ENCODE data around the gene OCEL1. TPM values are rescaled to one million over a fixed set of nuclear protein-coding genes. Genes with fewer than 3 reads are reported as not detected.

OCEL1 gene
- total and polyA plus RNA-seq, 2 of the 13 experiments (the other 11 are each of a cell fraction or from before 2014, with no cell fraction given): 10.6 to 17.2 TPM

DNA sequence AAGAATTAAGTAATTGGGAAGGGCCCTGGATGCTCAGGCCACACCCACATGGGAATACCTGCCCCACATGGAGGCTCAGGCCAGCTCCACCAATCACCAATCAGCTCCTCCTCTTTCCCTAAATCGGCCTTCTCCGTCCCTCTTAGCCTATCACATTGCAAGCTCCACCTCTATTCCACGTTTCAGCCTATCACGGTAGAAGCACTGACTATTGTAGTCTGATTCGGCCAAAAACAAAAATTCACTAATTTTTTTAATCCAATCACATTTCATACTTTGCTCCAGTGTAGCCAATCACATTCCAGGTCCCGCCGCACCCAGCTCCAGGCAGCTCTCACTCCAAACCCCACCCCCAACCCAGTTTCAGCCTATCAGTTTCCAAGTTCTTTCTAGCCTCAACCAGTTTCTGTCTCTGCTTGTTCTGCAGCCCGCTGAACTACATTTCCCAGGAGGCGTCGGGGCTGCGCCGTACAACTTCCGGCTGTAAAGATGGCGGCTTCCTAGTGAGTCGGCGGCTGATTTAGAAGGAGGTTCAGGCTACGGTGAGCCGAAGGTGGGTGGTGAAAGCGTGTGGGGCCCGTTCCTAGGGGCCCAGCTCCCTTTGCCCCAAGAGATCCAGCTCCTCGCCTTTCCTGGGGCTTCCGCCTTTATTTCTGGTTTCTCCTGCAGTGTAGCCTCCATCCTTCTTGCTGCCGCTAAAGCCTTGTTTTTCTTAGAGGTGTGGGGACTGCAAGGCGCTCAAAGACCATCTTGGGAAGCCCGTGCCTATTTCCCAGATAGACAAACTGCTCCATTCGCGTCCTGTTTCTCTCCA is 41.2 kb downstream of the OCEL1 start, which contains the start of gene BABAM1 (continued):
- no peak for TF ChIP-seq SNAI1 (CRISPR knock-in tag; IDR thresholded peaks at IDR 0.05; ENCODE audit: borderline replicate concordance)
- TF ChIP-seq, protein P1, sequence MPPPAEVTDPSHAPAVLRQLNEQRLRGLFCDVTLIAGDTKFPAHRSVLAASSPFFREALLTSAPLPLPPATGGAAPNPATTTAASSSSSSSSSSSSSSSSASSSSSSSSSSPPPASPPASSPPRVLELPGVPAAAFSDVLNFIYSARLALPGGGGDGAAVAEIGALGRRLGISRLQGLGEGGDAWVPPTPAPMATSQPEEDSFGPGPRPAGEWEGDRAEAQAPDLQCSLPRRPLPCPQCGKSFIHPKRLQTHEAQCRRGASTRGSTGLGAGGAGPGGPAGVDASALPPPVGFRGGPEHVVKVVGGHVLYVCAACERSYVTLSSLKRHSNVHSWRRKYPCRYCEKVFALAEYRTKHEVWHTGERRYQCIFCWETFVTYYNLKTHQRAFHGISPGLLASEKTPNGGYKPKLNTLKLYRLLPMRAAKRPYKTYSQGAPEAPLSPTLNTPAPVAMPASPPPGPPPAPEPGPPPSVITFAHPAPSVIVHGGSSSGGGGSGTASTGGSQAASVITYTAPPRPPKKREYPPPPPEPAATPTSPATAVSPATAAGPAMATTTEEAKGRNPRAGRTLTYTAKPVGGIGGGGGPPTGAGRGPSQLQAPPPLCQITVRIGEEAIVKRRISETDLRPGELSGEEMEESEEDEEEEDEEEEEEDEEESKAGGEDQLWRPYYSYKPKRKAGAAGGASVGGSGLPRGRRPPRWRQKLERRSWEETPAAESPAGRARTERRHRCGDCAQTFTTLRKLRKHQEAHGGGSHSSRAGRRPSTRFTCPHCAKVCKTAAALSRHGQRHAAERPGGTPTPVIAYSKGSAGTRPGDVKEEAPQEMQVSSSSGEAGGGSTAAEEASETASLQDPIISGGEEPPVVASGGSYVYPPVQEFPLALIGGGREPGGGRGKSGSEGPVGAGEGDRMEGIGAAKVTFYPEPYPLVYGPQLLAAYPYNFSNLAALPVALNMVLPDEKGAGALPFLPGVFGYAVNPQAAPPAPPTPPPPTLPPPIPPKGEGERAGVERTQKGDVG (CRISPR knock-in tag; IDR thresholded peaks at IDR 0.05; ENCODE audit: borderline replicate concordance): no peak
- TF ChIP-seq, protein P2, sequence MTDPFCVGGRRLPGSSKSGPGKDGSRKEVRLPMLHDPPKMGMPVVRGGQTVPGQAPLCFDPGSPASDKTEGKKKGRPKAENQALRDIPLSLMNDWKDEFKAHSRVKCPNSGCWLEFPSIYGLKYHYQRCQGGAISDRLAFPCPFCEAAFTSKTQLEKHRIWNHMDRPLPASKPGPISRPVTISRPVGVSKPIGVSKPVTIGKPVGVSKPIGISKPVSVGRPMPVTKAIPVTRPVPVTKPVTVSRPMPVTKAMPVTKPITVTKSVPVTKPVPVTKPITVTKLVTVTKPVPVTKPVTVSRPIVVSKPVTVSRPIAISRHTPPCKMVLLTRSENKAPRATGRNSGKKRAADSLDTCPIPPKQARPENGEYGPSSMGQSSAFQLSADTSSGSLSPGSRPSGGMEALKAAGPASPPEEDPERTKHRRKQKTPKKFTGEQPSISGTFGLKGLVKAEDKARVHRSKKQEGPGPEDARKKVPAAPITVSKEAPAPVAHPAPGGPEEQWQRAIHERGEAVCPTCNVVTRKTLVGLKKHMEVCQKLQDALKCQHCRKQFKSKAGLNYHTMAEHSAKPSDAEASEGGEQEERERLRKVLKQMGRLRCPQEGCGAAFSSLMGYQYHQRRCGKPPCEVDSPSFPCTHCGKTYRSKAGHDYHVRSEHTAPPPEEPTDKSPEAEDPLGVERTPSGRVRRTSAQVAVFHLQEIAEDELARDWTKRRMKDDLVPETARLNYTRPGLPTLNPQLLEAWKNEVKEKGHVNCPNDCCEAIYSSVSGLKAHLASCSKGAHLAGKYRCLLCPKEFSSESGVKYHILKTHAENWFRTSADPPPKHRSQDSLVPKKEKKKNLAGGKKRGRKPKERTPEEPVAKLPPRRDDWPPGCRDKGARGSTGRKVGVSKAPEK (CRISPR knock-in tag; IDR thresholded peaks at IDR 0.05; ENCODE audit: borderline replicate concordance): no peak
- no peak for TF ChIP-seq SSRP1 (CRISPR knock-in tag; IDR thresholded peaks at IDR 0.05)
- TF ChIP-seq ARID2 (CRISPR knock-in tag; IDR thresholded peaks at IDR 0.05; ENCODE audit: borderline replicate concordance): no peak
- no peak for TF ChIP-seq NFE2L1 (CRISPR knock-in tag; IDR thresholded peaks at IDR 0.05; ENCODE audit: borderline replicate concordance)
- TF ChIP-seq SOX6 (IDR thresholded peaks at IDR 0.05): no peak
- no peak; the same call in 1 of the 2 replicates for TF ChIP-seq SOX6 (CRISPR knock-in tag; IDR thresholded peaks at IDR 0.05)
- TF ChIP-seq ZFP1 (CRISPR knock-in tag; IDR thresholded peaks at IDR 0.05): no peak
- TF ChIP-seq ZNF678 (CRISPR knock-in tag; IDR thresholded peaks at IDR 0.05): peak; percentile 58; the same call in 1 of the 2 replicates
- TF ChIP-seq KDM5B (CRISPR knock-in tag; IDR thresholded peaks at IDR 0.05; ENCODE audit: borderline replicate concordance): no peak
- no peak for TF ChIP-seq PHB2 (IDR thresholded peaks at IDR 0.05; ENCODE audit: partially characterized antibody)
- no peak for TF ChIP-seq TP53 (CRISPR knock-in tag; conservative IDR thresholded peaks at IDR 0.05)
- TF ChIP-seq, protein P3, sequence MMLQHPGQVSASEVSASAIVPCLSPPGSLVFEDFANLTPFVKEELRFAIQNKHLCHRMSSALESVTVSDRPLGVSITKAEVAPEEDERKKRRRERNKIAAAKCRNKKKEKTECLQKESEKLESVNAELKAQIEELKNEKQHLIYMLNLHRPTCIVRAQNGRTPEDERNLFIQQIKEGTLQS (CRISPR knock-in tag; IDR thresholded peaks at IDR 0.05): no peak
- no peak for TF ChIP-seq ZZZ3 (CRISPR knock-in tag; IDR thresholded peaks at IDR 0.05; ENCODE audit: borderline replicate concordance)
- no peak for TF ChIP-seq NPAS2 (CRISPR knock-in tag; IDR thresholded peaks at IDR 0.05; ENCODE audit: borderline replicate concordance)
- peak; percentile 69; the same call in 1 of the 2 replicates for TF ChIP-seq KMT2B (CRISPR knock-in tag; IDR thresholded peaks at IDR 0.05)
- TF ChIP-seq MED8 (CRISPR knock-in tag; IDR thresholded peaks at IDR 0.05; ENCODE audit: insufficient replicate concordance): no peak
- no peak for TF ChIP-seq ZNF460 (CRISPR knock-in tag; IDR thresholded peaks at IDR 0.05; ENCODE audit: borderline replicate concordance)
- no peak for TF ChIP-seq RBM22 (optimal IDR thresholded peaks at IDR 0.05; ENCODE audit: low read length)
- TF ChIP-seq GZF1 (CRISPR knock-in tag; IDR thresholded peaks at IDR 0.05): no peak

Measured in HepG2 (cell line).